ENCODE data around the gene PLPP7. TPM values are rescaled to one million over a fixed set of nuclear protein-coding genes. Genes with fewer than 3 reads are reported as not detected.

Gene PLPP7
- total and polyA plus RNA-seq, 2 donors = 4.1 to 11.0 TPM

DNA sequence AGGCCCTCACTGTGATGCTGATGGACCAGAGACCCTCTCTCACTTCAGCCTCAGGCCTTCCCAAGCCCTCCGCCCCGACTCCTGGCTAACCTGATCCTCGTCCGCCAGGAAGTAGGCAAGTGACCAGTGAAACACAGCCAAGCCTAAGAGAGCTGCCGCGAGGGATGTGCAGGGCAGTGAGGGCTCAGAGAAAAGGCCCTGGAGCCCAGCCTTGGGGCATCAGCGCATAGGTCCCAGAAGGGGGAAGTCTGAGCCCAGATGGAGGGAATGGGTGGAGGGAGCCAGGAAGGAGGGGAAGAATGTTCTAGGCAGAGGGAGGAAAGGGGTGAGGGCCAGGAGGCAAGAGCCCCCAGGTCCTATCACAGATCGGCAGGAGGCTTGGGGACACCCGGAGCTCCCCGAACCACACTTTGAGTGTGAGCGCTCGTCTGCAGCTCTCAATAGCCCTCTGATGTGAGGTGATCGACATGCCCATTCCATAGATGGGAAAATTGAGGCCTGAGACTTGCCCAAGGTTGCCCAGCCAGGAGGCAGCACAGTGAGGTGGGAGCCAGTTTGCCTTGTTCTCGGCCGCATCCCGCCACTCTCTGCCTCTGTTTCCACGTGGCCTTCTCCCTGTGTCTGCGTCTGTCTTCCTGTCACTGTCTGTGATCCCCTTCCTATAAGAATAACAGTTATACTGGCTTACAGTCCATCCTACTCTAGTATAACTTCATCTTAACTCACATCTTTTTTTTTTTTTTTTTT, 20.2 kb downstream of the PLPP7 start:
- DNase-seq (ENCODE audit: extremely low spot score) = no peak
- H3K4me1 ChIP-seq (ENCODE audit: insufficient read depth) = no peaks in the 10 kb centered on the region
- WGBS = 89% methylated on average over 18 of the region's 18 CpGs
- H3K27ac ChIP-seq (ENCODE audit: low read depth) = no peak overlapping the region
- H3K4me3 ChIP-seq (ENCODE audit: low read depth, low read length) = no peak overlapping the region
- H3K36me3 ChIP-seq (ENCODE audit: insufficient read depth) = no peaks in the 10 kb centered on the region

DNA sequence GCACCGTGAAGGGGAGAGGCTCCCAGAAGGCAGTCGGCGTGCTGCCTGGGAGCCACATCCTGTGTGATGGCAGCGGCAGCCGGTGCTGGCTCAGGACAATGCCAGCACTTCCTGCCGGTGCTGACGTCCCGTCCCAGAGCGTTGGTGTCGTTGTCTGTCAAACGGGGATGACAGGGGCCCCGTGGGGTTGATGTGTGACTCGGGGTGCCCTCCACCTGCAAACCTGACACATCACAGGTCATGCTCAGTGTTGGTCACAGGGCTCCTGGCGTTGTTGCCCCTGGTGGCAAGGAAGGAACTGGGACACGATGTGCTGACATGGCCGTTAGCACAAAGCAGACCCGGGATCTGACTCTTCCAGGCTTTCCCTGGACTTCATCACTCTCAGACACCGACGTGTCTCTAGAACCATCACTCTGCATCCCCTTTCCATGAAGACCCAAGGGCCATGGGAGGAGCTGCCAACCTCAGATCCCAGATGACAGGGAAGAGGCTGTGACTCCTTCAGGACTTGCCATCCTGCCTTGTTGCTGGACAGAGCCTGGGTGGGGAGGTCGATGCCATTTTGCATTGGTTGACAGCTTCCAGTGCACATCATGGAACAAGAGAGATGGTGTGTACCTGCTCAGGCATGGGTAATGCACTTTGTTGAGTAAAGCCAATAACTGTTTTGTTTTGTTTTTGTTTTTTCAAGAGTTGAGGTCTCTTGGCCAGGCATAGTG, 21.5 kb downstream of the PLPP7 start:
- WGBS = 29% methylated on average over 20 of the region's 20 CpGs
- no peak for DNase-seq (ENCODE audit: extremely low spot score)
- H3K36me3 ChIP-seq (ENCODE audit: insufficient read depth) = no peaks in the 10 kb centered on the region
- no peak overlapping the region for H3K4me3 ChIP-seq (ENCODE audit: low read depth, low read length)
- H3K27ac ChIP-seq (ENCODE audit: low read depth) = no peak overlapping the region
- H3K4me1 ChIP-seq (ENCODE audit: insufficient read depth) = no peaks in the 10 kb centered on the region

DNA sequence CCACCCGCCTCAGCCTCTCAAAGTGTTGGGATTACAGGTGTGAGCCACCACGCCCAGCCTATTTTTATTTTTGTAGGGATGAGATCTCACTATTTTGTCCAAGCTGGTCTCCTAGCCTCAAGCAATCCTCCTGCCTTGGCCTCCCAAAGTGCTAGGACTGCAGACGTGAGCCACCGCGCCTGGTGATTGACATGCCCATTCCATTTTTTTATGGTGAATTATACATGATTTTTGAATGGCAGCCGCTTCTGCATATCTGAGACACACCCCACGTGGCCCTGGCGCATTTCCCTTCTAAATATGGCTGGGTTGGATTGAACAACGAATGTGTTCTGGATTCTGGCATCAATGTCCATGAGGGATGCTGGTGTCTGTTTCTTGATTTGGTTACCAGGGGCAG, 22.7 kb downstream of the PLPP7 start:
- DNase-seq (ENCODE audit: extremely low spot score) = no peak
- no peaks in the 10 kb centered on the region for H3K4me1 ChIP-seq (ENCODE audit: insufficient read depth)
- no peak overlapping the region for H3K27ac ChIP-seq (ENCODE audit: low read depth)
- WGBS = 87% methylated on average over 9 of the region's 9 CpGs
- H3K4me3 ChIP-seq (ENCODE audit: low read depth, low read length) = no peak overlapping the region
- H3K36me3 ChIP-seq (ENCODE audit: insufficient read depth) = no peaks in the 10 kb centered on the region

DNA sequence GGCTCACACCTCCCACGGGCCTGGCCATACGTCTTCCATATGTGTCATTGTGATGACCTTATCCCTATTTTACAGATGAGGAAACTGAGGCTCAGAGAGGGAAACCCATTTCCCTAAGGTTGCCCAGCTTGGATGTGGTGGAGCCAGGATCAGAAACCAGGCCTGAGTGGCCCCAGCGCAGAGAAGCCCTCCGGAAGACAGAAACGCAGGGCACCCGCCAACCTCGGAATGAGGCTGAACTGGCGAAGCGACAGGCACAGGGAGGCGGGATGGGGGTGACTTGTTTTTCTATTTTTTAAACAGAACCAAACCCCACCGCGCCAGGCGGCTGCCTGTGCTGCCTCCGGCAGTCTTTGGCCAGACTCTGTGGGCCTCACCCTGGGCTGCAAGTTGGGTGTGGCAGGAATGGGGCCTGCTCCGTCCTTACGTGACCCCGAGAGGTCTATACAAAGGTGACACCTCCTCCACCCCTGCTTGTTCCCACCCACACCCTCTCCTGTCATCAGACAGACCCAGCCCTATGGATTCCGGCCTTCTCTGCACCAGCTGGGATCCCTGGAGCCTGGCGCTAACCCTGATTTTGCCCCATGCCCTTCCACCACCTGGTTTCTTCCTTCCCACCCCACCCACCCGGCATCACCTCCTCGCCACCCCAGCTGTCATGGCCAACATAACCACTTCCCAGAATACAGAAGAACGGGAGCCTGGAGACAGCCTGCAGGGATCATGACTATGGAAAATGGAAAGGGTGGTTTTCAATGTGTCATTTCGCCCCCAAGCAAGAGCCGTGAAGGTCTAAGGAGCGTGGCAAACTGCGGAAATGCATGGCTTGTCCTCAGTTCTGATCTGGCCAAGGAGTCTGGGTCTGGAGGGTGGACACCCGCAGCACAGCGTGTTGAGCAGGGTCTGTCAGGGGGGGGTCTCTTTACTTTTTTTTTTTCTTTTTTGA, 23.6 kb downstream of the PLPP7 start:
- Histone ChIP-seq H3K27ac (ENCODE audit: low read depth) (no peak overlapping the region), H3K4me3 (ENCODE audit: low read depth, low read length) (no peak overlapping the region), H3K36me3 (ENCODE audit: insufficient read depth) (no peaks in the 10 kb centered on the region), H3K4me1 (ENCODE audit: insufficient read depth) (no peaks in the 10 kb centered on the region)
- 85% methylated on average over 28 of the region's 28 CpGs for WGBS
- no peak for DNase-seq (ENCODE audit: extremely low spot score)

DNA sequence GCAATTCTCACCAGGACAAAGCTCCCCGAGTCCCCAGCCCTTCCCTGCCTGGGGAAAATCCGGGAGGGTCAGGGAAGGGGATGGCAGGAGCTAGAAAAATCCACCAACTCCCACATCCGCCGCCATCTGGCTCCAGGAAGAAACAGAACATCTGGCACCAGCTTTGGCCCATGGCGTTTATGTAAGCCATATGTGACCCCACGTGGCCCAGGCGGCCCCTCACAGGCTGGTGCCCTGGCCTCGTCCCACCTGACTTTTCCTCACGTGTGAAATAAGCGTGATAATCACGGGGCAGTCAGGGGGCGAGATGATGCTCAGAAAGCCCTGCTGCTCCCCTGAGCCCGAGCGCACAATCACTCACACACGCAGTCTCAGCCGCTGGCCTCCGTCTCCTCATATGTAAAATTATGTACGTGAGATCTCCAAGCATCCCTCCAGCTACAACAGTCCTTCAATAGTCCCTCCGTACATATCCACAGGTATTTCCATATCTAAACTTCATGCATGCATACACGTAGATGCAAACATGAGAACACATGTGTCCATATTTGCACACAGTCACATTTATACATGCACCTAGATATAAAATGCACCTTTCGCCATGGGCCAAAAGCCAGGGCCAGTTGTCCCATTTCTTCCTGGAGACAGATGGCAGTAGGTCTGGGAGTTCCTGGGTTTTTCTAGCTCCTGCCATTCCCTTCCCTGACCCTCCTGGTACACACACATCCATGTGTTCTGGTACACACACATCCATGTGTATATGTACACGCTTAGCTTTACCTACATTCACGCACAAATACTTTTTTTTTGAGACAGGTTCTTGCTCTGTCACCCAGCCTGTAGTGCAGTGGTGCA, 28.9 kb downstream of the PLPP7 start:
- no peaks in the 10 kb centered on the region for H3K4me1 ChIP-seq (ENCODE audit: insufficient read depth)
- WGBS = 56% methylated on average over 23 of the region's 23 CpGs
- no peak overlapping the region for H3K4me3 ChIP-seq (ENCODE audit: low read depth, low read length)
- no peaks in the 10 kb centered on the region for H3K36me3 ChIP-seq (ENCODE audit: insufficient read depth)
- no peak overlapping the region for H3K27ac ChIP-seq (ENCODE audit: low read depth)
- DNase-seq (ENCODE audit: extremely low spot score) = no peak

DNA sequence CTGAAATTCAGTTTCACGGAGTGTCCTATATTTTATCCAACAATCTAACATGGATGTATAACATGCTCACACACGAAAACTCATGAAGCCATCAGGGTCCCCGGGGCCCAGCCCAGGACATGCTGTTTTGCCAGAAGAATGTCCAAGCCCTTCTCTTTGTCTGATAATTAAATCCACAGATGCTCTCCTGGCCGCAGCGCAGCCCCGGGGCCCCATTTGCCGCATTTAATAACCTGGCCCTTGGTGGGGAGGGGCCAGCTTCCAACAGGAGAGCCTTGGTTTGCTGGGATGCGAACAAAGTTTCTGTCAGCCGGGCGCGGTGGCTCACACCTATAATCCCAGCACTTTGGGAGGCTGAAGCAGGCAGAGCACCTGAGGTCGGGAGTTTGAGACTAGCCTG, 30.0 kb downstream of the PLPP7 start:
- Histone ChIP-seq H3K4me1 (ENCODE audit: insufficient read depth) (no peaks in the 10 kb centered on the region), H3K4me3 (ENCODE audit: low read depth, low read length) (no peak overlapping the region), H3K27ac (ENCODE audit: low read depth) (no peak overlapping the region), H3K36me3 (ENCODE audit: insufficient read depth) (no peaks in the 10 kb centered on the region)
- DNase-seq (ENCODE audit: extremely low spot score) = no peak
- 80% methylated on average over 12 of the region's 12 CpGs for WGBS

DNA sequence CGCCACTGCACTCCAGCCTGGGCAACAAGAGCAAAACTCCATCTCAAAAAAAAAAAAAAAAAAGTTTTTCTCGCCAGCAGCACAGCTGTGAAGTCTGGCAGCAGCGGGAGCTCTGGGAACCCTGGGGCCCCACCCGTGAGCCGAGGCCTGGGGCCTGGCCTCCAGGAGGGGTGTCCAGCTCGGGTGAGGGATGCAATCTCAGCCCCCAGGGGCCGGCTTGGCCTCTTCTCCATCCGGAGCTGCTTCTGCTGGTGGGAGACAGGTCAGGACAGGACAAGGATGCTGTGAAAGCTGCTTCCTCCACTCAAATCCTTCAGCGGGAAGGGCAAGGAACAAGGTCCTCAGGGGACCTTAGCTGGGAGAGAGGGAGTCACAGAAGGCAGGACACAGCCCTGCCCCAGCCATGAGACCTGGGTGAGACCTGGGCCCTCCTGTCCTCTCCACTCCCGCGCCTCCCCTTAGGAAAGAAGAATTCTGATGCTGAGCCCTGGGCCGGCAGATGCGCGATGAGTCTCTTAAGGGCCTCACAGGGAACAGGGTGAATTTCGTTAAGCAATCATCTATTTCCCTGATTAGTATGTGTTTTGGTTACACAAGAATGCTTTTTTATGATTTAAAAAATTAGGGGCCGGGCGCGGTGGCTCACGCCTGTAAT, 30.6 kb downstream of the PLPP7 start:
- Histone ChIP-seq H3K36me3 (ENCODE audit: insufficient read depth) (no peaks in the 10 kb centered on the region), H3K4me1 (ENCODE audit: insufficient read depth) (no peaks in the 10 kb centered on the region), H3K4me3 (ENCODE audit: low read depth, low read length) (no peak overlapping the region), H3K27ac (ENCODE audit: low read depth) (no peak overlapping the region)
- no peak for DNase-seq (ENCODE audit: extremely low spot score)
- WGBS = 62% methylated on average over 19 of the region's 19 CpGs

DNA sequence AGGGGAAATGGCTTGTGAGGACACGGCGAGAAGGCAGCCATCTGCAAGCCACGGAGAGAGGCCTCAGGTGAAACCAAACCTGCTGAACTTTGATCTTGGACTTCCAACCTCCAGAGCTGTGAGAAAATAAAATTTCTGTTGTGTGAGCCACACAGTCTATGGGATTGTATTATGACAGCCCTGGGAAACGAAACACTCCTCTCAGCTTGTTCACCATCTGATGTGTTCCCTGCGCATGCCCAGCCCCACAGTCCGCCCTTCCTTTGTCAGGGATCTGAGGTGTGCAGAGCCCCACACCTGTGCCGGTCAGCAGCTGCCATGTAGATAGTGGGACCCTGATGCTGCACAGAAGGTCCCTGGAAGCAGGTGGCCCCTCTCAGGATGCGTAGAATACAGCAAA, 34.1 kb downstream of the PLPP7 start:
- WGBS = 79% methylated on average over 8 of the region's 8 CpGs
- Histone ChIP-seq H3K27ac (ENCODE audit: low read depth) (no peak overlapping the region), H3K4me3 (ENCODE audit: low read depth, low read length) (no peak overlapping the region), H3K36me3 (ENCODE audit: insufficient read depth) (no peaks in the 10 kb centered on the region), H3K4me1 (ENCODE audit: insufficient read depth) (no peaks in the 10 kb centered on the region)
- no peak for DNase-seq (ENCODE audit: extremely low spot score)

DNA sequence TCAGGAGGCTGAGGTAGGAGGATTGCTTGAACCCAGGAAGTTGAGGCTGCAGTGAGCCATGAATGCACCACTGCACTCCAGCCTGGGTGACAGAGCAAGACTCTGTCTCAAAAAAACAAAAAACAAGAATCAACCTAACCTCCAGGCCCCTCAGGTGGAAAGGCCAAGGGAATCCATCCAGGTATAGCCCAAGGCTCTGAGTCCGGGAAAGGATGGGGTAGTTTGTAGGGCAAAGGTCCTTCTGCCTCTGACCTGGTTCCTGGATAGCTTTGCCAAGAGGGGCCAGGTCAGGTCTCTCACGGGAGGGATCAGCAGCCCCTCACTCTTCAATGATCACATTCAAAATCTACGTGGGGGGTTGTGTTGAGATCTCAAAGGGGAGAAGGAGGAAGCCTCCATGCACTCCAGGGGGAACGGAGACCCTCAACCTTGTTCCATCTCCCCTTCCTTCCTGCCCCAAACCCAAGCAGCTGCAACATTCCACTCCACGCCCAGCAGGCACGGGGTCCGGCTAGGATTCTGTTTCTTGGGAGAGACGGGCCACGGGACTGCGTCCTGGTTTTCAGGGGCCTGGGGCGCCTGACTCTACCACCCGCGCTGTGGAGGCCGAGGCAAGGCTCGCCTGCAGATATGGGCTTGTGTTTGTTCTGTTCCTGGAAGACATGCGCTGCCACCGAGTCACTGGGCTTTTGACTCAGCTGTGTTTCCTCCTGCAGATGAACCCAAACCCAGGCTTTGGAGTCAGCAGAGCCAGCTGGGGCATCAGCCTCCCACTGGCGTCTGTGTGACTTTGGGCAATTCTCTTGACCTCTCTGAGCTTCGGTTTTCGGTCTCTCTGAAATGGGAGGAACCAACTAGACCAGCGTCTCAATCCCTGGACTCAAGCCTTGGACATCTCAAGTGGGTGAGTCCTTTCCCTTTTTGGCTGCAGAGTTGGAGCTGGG, 35.5 kb downstream of the PLPP7 start:
- H3K4me1 ChIP-seq (ENCODE audit: insufficient read depth) = no peaks in the 10 kb centered on the region
- WGBS = 87% methylated on average over 21 of the region's 21 CpGs
- DNase-seq (ENCODE audit: extremely low spot score) = no peak
- H3K27ac ChIP-seq (ENCODE audit: low read depth) = no peak overlapping the region
- no peaks in the 10 kb centered on the region for H3K36me3 ChIP-seq (ENCODE audit: insufficient read depth)
- H3K4me3 ChIP-seq (ENCODE audit: low read depth, low read length) = no peak overlapping the region

DNA sequence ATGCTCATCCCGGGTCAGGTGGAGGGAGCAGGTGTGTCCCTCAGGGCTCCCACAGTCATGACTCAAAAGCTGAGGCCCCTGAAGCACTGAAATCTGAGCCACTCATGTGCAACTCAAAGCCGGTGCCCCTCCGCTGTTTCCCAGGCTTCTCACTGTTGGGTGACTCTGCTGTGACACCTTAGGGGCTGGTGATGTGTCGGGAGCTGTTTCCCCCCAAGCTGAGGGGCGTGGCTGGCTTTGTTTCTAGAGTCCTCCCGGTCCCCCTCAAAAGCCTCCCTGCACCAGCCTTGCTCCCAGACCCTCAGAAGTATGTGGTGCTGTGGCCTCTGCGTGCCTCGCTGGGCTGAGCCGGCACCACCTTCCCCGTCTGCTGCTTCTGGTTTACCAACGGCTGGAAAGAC, 39.7 kb downstream of the PLPP7 start:
- WGBS = 76% methylated on average over 11 of the region's 11 CpGs
- no peak for DNase-seq (ENCODE audit: extremely low spot score)
- no peak overlapping the region for H3K27ac ChIP-seq (ENCODE audit: low read depth)
- H3K4me1 ChIP-seq (ENCODE audit: insufficient read depth) = no peaks in the 10 kb centered on the region
- no peaks in the 10 kb centered on the region for H3K36me3 ChIP-seq (ENCODE audit: insufficient read depth)
- no peak overlapping the region for H3K4me3 ChIP-seq (ENCODE audit: low read depth, low read length)

DNA sequence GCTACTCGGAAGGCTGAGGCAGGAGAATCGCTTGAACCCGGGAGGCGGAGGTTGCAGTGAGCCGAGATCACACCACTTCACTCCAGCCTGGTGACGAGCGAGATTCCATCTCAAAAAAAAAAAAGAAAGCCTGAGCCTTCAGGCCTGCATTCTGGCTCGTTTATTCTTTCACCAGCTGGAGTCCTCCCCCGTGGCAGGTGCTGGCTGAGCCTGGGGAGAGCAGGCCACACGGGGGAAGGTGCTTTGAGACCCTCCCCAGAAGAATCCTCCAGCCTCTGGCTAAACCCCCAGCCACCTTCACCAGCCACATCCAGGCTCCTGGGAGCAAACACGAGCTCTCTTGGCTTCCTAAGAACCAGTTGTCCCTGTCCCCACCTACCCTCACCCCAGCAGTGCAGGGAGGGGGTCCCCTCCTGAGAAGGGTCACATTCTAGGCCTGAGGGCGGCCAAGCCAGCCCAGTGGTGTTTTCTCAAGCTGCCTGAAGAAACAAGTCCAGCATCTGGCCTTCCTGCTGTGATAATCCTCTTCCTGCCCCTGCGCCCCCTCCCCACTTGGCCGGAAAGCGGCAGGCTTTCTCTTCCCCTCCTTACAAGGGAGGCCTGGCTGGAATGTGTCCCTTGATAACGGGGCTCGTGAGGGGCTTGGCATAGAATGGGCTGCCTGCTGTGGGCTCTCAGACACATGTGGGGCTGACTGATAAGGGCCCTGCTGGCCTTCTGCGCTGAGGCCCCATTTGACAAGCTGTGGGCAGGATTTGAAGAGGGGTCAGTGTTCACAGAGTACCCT, 41.5 kb downstream of the PLPP7 start:
- WGBS = 71% methylated on average over 18 of the region's 18 CpGs
- no peaks in the 10 kb centered on the region for H3K4me1 ChIP-seq (ENCODE audit: insufficient read depth)
- H3K27ac ChIP-seq (ENCODE audit: low read depth) = no peak overlapping the region
- no peak for DNase-seq (ENCODE audit: extremely low spot score)
- no peaks in the 10 kb centered on the region for H3K36me3 ChIP-seq (ENCODE audit: insufficient read depth)
- H3K4me3 ChIP-seq (ENCODE audit: low read depth, low read length) = no peak overlapping the region

Measured in urinary bladder (tissue), 4 donors.